Body of pancreas (tissue), 4 donors: Measurements from ENCODE around the gene ZNF212. TPM values are rescaled to one million over a fixed set of nuclear protein-coding genes. Genes with fewer than 3 reads are reported as not detected.

Source experiments
- ATAC-seq: fragments of 150-250 bp; one replicate; pipeline ENCODE4 v1.9.1; 2016
- DNase-seq, 4 donors: peaks; one replicate each; pipeline ENCODE4 v3.0.0-alpha.2; 2019
- H3K27ac ChIP-seq, 4 donors: fragments of 200-600 bp; sonication (generic); 1 replicate in 3 of 4; 2 replicates in 1 of 4; pipeline versions ENCODE4 v1.5.1 to v1.6.1; 2016 to 2019; ENCODE audit warnings: mild to moderate bottlenecking in 1 of 4, mixed read lengths in 1 of 4, moderate library complexity in 1 of 4
- H3K27me3 ChIP-seq, 2 donors: fragments of 200-600 bp; sonication (generic); one replicate each; pipeline ENCODE4 v1.6.0; 2016; ENCODE audit warnings: mild to moderate bottlenecking in 1 of 2
- H3K36me3 ChIP-seq, 2 donors: fragments of 200-600 bp; sonication (generic); replicated peaks in 1 of 2; 2 replicates each; pipeline ENCODE4 v1.5.1; 2016; ENCODE audit warnings: low read depth in 2 of 2; ENCODE audit not compliant: insufficient read depth in 1 of 2
- H3K4me1 ChIP-seq: fragments of 200-600 bp; sonication (generic); one replicate; pipeline ENCODE4 v1.6.0; 2016
- H3K4me3 ChIP-seq, 2 donors: fragments of 200-600 bp; sonication (generic); 1 replicate in 1 of 2; 2 replicates in 1 of 2; pipeline ENCODE4 v1.5.1; 2016 to 2019
- H3K9me3 ChIP-seq, 3 donors: fragments of 200-600 bp; sonication (generic); 1 replicate in 2 of 3; 2 replicates in 1 of 3; pipeline ENCODE4 v1.5.1; 2016
- CTCF ChIP-seq, 7 experiments: fragments of 450-650 bp in 4 of 7; fragments of 200-600 bp in 3 of 7; sonication (generic) in 3 of 7; IDR thresholded peaks; one replicate each; pipeline ENCODE4 v1.5.1; 2016 to 2019; ENCODE audit warnings: antibody characterized with exemption in 7 of 7
- POLR2A ChIP-seq, 3 donors: fragments of 450-650 bp; IDR thresholded peaks; one replicate each; pipeline ENCODE4 v1.6.1; 2016; ENCODE audit warnings: antibody characterized with exemption in 3 of 3, mild to moderate bottlenecking in 2 of 3
- WGBS, 2 donors: methylation state at CpG; one replicate each; pipeline ENCODE4 v1.1.5; 2017; 5-methylcytosine and 5-hydroxymethylcytosine counted together
- intact Hi-C: fragments of 100-400 bp; cut with DNase I; formaldehyde crosslinking; loops from one replicate; pipeline ENCODE4 v1.15.1; 2023
- total RNA-seq, 2 donors: library from RNA; depleted of rRNA; stranded (reverse); fragments of >200 nt; gene quantifications; one replicate each; pipeline ENCODE4 v1.1.0, GENCODE V29; 2016

ZNF212 gene
- total RNA-seq, 2 donors from 2014 or later, result 5.7 to 6.6 TPM

DNA sequence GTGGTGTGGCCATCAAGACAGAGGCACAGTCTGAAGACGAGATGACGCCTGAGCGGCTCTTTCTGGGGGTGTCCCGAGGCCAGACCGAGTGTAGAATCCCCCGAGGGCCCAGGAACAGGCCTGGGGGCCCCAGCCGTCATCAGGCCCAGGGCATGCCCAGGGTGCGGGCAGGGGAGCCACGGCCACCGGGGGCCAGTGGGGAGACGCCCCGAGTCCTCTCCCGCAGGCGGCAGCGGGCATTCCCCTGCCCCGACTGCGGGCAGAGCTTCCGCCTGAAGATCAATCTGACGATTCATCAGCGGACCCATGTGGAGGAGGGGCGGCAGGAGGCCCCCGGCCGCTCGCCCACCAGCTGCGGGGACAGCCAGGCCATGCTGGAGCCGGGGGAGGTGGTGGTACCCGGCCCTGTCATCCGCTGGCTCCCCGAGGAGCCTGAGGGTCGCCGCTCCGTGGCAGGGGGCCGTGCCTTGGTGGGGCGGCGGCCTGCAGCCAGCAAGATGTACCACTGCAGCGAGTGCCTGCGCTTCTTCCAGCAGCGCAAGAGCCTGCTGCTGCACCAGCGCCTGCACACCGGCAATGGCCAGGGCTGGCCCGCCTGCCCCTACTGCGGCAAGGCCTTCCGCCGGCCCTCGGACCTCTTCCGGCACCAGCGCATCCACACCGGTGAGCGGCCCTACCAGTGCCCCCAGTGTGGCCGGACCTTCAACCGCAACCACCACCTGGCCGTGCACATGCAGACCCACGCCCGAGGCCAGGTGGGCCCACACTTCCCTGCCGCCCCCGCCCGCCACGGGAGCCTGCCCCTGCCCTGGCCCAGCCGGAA is 42.3 kb downstream of the ZNF212 start:
- Histone ChIP-seq H3K36me3 (peaks cover 0 to 2% of the 10 kb centered on the region in 2 donors), H3K4me3 (no peak overlapping the region), H3K27ac (no peak overlapping the region), H3K4me1 (peaks cover 19% of the 10 kb centered on the region), H3K9me3 (no peaks in the 10 kb centered on the region), H3K27me3 (no peaks in the 10 kb centered on the region)
- intact Hi-C loops, result no loop called here
- no peak for ATAC-seq
- 95% methylated on average over 48 of the region's 59 CpGs; no CpG with 5 or more reads in 1 of the 2 donors for WGBS, 2 donors
- DNase-seq, result no peak
- TF ChIP-seq CTCF (IDR thresholded peaks at IDR 0.05), result no peak
- no peak for TF ChIP-seq POLR2A (IDR thresholded peaks at IDR 0.05)

DNA sequence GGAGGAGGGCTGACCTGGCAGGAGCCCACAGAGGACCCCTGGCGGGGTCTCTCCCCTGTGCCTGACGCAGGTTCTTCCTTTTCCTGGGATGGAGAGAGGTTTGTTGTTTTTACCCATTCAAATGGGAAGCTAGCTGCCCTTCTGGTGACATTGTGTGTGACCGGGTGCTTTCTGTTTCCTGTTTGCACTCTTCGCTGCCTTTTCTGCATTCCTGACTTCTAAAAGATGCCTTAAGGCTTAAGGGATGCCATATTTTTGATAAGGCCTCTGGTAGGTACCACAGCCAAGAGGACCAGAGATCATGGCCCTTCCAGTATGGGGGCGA is 42.8 kb downstream of the ZNF212 start:
- 95 to 97% methylated on average over 4 to 5 of the region's 5 CpGs for WGBS, 2 donors
- Histone ChIP-seq H3K4me1 (peaks cover 24% of the 10 kb centered on the region), H3K27ac (no peak overlapping the region), H3K4me3 (no peak overlapping the region), H3K36me3 (peaks cover 0 to 2% of the 10 kb centered on the region in 2 donors), H3K9me3 (no peaks in the 10 kb centered on the region), H3K27me3 (no peaks in the 10 kb centered on the region)
- intact Hi-C loops, result no loop called here
- TF ChIP-seq CTCF (IDR thresholded peaks at IDR 0.05) (no peak), POLR2A (IDR thresholded peaks at IDR 0.05) (no peak)
- ATAC-seq (no peak), DNase-seq (no peak)

- intact Hi-C loops, result no loop called here
- no peak for DNase-seq
- Histone ChIP-seq H3K27ac (no peak overlapping the region), H3K36me3 (peaks cover 0 to 2% of the 10 kb centered on the region in 2 donors), H3K4me3 (no peak overlapping the region), H3K4me1 (peaks cover 29% of the 10 kb centered on the region), H3K27me3 (no peaks in the 10 kb centered on the region), H3K9me3 (no peaks in the 10 kb centered on the region)
- 91 to 100% methylated on average over 2 to 3 of the region's 3 CpGs for WGBS, 2 donors
- TF ChIP-seq POLR2A (IDR thresholded peaks at IDR 0.05) (no peak), CTCF (IDR thresholded peaks at IDR 0.05) (no peak)
- ATAC-seq, result no peak
Measured at GRCh38 chr7:149283321-149283720, 43.9 kb downstream of the ZNF212 start.

GRCh38 chr7:149284343-149284742 is 44.9 kb downstream of the ZNF212 start:
- ATAC-seq (no peak), DNase-seq (no peak)
- Histone ChIP-seq H3K4me1 (peaks cover 29% of the 10 kb centered on the region), H3K27ac (peak overlapping the region in 2 of 4 donors; percentile 9 to 62), H3K36me3 (peaks cover 0 to 2% of the 10 kb centered on the region in 2 donors), H3K27me3 (no peaks in the 10 kb centered on the region), H3K4me3 (no peak overlapping the region), H3K9me3 (no peaks in the 10 kb centered on the region)
- no peak for TF ChIP-seq POLR2A (IDR thresholded peaks at IDR 0.05)
- no peak for TF ChIP-seq CTCF (IDR thresholded peaks at IDR 0.05)
- 65 to 77% methylated on average over 3 of the region's 3 CpGs for WGBS, 2 donors
- intact Hi-C loops, result no loop called here
